C4-2B (cell line): Measurements from ENCODE around the gene ABCA9.

Experiments
- CTCF ChIP-seq: fragments of 450-650 bp; conservative IDR thresholded peaks from 2 replicates; pipeline ENCODE4 v1.5.1; 2017; ENCODE audit warnings: mild to moderate bottlenecking
- ZFX ChIP-seq: fragments of 450-650 bp; IDR thresholded peaks from 2 replicates; pipeline ENCODE4 v1.6.1; 2017

GRCh38 chr17:68954146-68954896 lies 106.4 kb downstream of the ABCA9 start:
- TF ChIP-seq CTCF, result no peak
- TF ChIP-seq ZFX, result no peak
